HG03108 (cell line): Measurements from ENCODE around the gene AQP2.

Experiments used
- ATAC-seq: cut with Tn5 transposase; IDR thresholded peaks from one replicate; pipeline ENCODE4 v1.9.1; 2021; ENCODE audit warnings: moderate library complexity; ENCODE audit not compliant: unreplicated experiment

Gene AQP2

GRCh38 chr12:49954863-49955830, 4.6 kb downstream of the AQP2 start:
- ATAC-seq = no peak

GRCh38 chr12:49955899-49956662, 5.5 kb downstream of the AQP2 start:
- no peak for ATAC-seq

- no peak for ATAC-seq
Observed at GRCh38 chr12:49956663-49957569, 6.4 kb downstream of the AQP2 start.

GRCh38 chr12:49957570-49957967, 7.0 kb downstream of the AQP2 start:
- no peak for ATAC-seq

- ATAC-seq = no peak
Observed at GRCh38 chr12:49959685-49960473, 9.3 kb downstream of the AQP2 start.

GRCh38 chr12:49960474-49961110, 10.1 kb downstream of the AQP2 start:
- ATAC-seq = no peak

- no peak for ATAC-seq
Observed at GRCh38 chr12:49961111-49961922, 10.8 kb downstream of the AQP2 start, which contains the start of gene AQP5. Gene AQP5, plus strand, starts transcription at chr12:49961872. Its CDS starts 146 bp downstream, at chr12:49962018.

- ATAC-seq = no peak
Observed at GRCh38 chr12:49961993-49962764, 11.6 kb downstream of the AQP2 start.

GRCh38 chr12:49962861-49963765, 12.6 kb downstream of the AQP2 start:
- no peak for ATAC-seq

GRCh38 chr12:49963976-49964815, 13.7 kb downstream of the AQP2 start:
- no peak for ATAC-seq

GRCh38 chr12:49964849-49965624, 14.5 kb downstream of the AQP2 start:
- ATAC-seq = no peak

GRCh38 chr12:49965836-49966235, 15.3 kb downstream of the AQP2 start:
- ATAC-seq = no peak

- no peak for ATAC-seq
Observed at GRCh38 chr12:49966511-49967041, 16.0 kb downstream of the AQP2 start.

GRCh38 chr12:49967042-49967776, 16.7 kb downstream of the AQP2 start:
- ATAC-seq = peak; percentile 53
